ENCODE results near the gene RFX1. TPM values are rescaled to one million over a fixed set of nuclear protein-coding genes. Genes with fewer than 3 reads are reported as not detected.

Gene RFX1
- polyA plus RNA-seq, 1 donor (not counting 4 experiments of a cell fraction or from before 2014, with no cell fraction given) = 0.45 TPM

DNA sequence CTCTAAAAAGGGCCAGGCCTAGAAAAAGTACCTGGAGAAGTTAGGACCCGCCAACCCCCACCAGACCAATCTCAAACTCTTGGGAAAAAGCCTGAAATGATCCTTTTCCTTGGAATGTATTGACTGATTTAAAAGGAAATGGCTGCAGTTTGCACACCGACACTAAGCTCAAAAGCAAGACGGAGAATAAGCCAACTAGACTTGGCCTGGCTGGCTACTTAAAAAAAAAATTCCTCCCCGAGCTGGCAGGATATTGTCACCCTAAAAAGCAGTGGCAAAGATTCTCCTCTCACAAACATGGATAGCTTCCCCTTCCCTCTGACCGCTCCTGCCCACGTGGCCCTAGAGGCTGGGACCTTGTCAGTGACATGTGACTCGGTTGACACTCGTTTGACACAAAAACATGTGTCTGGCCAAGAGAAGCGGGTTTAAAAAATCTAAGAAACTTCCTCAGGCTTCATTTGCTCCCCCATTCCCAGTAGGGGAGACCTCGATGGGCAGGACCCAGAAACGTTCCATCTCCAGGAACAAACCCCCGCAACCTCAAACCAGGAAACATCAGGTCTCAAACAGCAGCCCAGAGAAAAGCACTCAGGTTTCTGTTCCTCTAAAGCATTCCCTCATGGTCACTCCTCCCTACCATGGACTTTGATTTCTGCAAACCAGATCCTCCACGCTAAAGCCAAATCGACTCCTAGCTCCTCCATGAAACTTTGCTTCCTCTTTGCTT lies 1.3 kb downstream of the RFX1 start:
- Histone ChIP-seq H2AFZ (ENCODE audit: control insufficient read depth, low read length) (peak overlapping the region; percentile 4), H3K4me3 (ENCODE audit: control insufficient read depth in 2 of 3, extremely low read depth in 1 of 3, insufficient read depth in 2 of 3, low read depth in 1 of 3, low read length in 3 of 3) (peak overlapping the region in 2 of 3 experiments; percentile 18 to 39), H3K4me2 (ENCODE audit: control insufficient read depth, extremely low read depth, insufficient read depth, low read depth, low read length) (peak overlapping the region; percentile 55), H3K9me3 (ENCODE audit: control insufficient read depth, low read depth, low read length) (no peaks in the 10 kb centered on the region), H3K9ac (ENCODE audit: control insufficient read depth, extremely low read depth, insufficient read depth, low read length) (peak overlapping the region; percentile 5), H3K36me3 (ENCODE audit: control insufficient read depth in 2 of 2, extremely low read depth in 1 of 2, insufficient read depth in 2 of 2, low read length in 2 of 2) (peaks cover 0 to 2% of the 10 kb centered on the region in 2 experiments), H4K20me1 (ENCODE audit: control insufficient read depth, extremely low read depth, insufficient read depth, low read length) (no peaks in the 10 kb centered on the region), H3K27me3 (ENCODE audit: control insufficient read depth, extremely low read depth, insufficient read depth, low read length) (no peaks in the 10 kb centered on the region), H3K9me1 (ENCODE audit: control insufficient read depth, extremely low read depth, insufficient read depth, low read length) (no peaks in the 10 kb centered on the region), H3K79me2 (ENCODE audit: control insufficient read depth, insufficient read depth, low read length) (peaks cover 10% of the 10 kb centered on the region), H3K4me1 (ENCODE audit: control insufficient read depth, extremely low read depth, insufficient read depth, low read length) (peaks cover 30% of the 10 kb centered on the region), H3K27ac (ENCODE audit: control insufficient read depth, insufficient read depth, low read length) (peak overlapping the region; percentile 7)
- TF ChIP-seq, protein P1, sequence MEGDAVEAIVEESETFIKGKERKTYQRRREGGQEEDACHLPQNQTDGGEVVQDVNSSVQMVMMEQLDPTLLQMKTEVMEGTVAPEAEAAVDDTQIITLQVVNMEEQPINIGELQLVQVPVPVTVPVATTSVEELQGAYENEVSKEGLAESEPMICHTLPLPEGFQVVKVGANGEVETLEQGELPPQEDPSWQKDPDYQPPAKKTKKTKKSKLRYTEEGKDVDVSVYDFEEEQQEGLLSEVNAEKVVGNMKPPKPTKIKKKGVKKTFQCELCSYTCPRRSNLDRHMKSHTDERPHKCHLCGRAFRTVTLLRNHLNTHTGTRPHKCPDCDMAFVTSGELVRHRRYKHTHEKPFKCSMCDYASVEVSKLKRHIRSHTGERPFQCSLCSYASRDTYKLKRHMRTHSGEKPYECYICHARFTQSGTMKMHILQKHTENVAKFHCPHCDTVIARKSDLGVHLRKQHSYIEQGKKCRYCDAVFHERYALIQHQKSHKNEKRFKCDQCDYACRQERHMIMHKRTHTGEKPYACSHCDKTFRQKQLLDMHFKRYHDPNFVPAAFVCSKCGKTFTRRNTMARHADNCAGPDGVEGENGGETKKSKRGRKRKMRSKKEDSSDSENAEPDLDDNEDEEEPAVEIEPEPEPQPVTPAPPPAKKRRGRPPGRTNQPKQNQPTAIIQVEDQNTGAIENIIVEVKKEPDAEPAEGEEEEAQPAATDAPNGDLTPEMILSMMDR (optimal IDR thresholded peaks at IDR 0.05 in 1 of 3, IDR thresholded peaks at IDR 0.05 in 1 of 3, conservative IDR thresholded peaks at IDR 0.05 in 1 of 3; ENCODE audit: extremely low read depth in 1 of 3, insufficient read depth in 2 of 3, low read length in 3 of 3) = no peak
- no peak for DNase-seq (ENCODE audit: low read depth, low spot score)
- no peak for FAIRE-seq
- dilution Hi-C loops (cut with MboI; ENCODE audit: extremely low pct_ligation_motif_present, low sequenced_read_pairs) = no loop called here

DNA sequence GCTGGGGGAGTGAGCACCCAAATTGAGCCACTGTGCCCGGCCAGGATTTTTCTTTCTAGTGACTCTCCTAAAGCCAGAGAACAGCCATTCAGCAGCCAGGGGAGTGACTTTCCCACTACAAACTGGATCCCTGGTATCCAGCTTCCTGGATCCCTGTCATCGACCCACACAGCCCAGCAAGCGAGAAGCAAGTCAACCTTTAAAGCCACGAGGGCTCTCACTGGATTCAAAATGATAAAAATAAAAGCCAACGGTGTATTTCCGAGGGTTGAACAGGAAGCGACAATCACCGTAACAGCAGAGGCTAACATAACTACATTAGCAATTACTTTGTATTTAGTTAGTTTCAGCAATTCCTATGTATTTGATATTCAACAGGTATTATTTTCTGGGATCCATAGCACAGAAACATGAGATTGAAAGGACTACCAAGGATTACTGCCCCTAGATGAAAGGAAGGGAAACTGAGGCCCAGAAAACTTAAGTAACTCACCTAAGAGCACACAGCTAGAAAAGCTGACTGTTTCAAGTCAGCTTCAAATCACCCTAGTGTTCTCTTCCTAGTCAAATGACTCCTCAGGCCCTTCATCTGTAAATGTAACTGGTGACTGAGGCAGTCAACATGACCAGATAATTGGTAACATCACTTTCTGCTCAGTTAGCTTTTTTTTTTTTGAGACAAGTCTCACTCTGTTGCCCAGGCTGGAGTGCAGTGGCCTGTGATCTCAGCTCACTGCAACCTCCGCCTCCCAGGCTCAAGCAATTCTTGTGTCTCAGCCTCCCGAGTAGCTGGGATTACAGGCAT lies 2.7 kb downstream of the RFX1 start:
- Histone ChIP-seq H3K9ac (ENCODE audit: control insufficient read depth, extremely low read depth, insufficient read depth, low read length) (no peak overlapping the region), H3K9me1 (ENCODE audit: control insufficient read depth, extremely low read depth, insufficient read depth, low read length) (no peaks in the 10 kb centered on the region)

More for the DNA sequence above, 2.7 kb downstream of the RFX1 start:
- Histone ChIP-seq H2AFZ (ENCODE audit: control insufficient read depth, low read length) (peak overlapping the region; percentile 4), H3K79me2 (ENCODE audit: control insufficient read depth, insufficient read depth, low read length) (peaks cover 10% of the 10 kb centered on the region), H3K4me3 (ENCODE audit: control insufficient read depth in 2 of 3, extremely low read depth in 1 of 3, insufficient read depth in 2 of 3, low read depth in 1 of 3, low read length in 3 of 3) (no peak overlapping the region), H3K4me1 (ENCODE audit: control insufficient read depth, extremely low read depth, insufficient read depth, low read length) (peaks cover 28% of the 10 kb centered on the region), H3K27ac (ENCODE audit: control insufficient read depth, insufficient read depth, low read length) (peak overlapping the region; percentile 22), H3K9me3 (ENCODE audit: control insufficient read depth, low read depth, low read length) (no peaks in the 10 kb centered on the region), H3K4me2 (ENCODE audit: control insufficient read depth, extremely low read depth, insufficient read depth, low read depth, low read length) (peak overlapping the region; percentile 25), H4K20me1 (ENCODE audit: control insufficient read depth, extremely low read depth, insufficient read depth, low read length) (no peaks in the 10 kb centered on the region), H3K27me3 (ENCODE audit: control insufficient read depth, extremely low read depth, insufficient read depth, low read length) (no peaks in the 10 kb centered on the region), H3K36me3 (ENCODE audit: control insufficient read depth in 2 of 2, extremely low read depth in 1 of 2, insufficient read depth in 2 of 2, low read length in 2 of 2) (peaks cover 0 to 2% of the 10 kb centered on the region in 2 experiments)
- TF ChIP-seq, protein P1 (optimal IDR thresholded peaks at IDR 0.05 in 1 of 3, IDR thresholded peaks at IDR 0.05 in 1 of 3, conservative IDR thresholded peaks at IDR 0.05 in 1 of 3; ENCODE audit: extremely low read depth in 1 of 3, insufficient read depth in 2 of 3, low read length in 3 of 3) = no peak
- no peak for TF ChIP-seq EZH2 (IDR thresholded peaks at IDR 0.05; ENCODE audit: low read length)
- FAIRE-seq (no peak), DNase-seq (ENCODE audit: low read depth, low spot score) (no peak)
- dilution Hi-C loops (cut with MboI; ENCODE audit: extremely low pct_ligation_motif_present, low sequenced_read_pairs) = no loop called here
